ENCODE measurements around the gene CHAF1A.
A peak's percentile ranks its signal among the peaks of the same experiment; 100 is the strongest.

CHAF1A gene

DNA sequence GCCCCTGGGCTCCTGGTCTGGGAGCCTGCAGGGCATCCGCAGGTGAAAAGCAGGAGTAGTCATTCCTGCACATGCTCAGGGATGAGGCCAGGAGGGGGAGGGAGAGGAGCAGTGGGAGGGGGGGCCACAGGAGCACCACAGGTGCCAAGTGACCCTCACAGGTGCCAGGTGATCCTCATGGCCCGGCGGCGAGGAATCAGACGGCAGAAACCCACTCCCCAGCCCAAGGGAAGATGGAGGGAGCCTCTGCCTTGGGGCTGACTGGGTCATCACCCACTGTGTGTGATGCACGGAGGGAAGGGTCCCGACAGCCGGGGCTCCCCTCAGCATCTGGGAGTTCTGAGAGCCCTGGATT is 29.4 kb upstream of the CHAF1A start:
- Mint-ChIP-seq H3K36me3 (ENCODE audit: low read depth) (no peaks in the 10 kb centered on the region), H3K27me3 (ENCODE audit: low read depth, poor library complexity) (no peaks in the 10 kb centered on the region), H3K9me3 (no peaks in the 10 kb centered on the region), H3K27ac (peak overlapping the region; percentile 95), H3K4me1 (peaks cover 71% of the 10 kb centered on the region), H3K4me3 (no peak overlapping the region)
- DNase-seq: no peak
- TF ChIP-seq, protein P1, sequence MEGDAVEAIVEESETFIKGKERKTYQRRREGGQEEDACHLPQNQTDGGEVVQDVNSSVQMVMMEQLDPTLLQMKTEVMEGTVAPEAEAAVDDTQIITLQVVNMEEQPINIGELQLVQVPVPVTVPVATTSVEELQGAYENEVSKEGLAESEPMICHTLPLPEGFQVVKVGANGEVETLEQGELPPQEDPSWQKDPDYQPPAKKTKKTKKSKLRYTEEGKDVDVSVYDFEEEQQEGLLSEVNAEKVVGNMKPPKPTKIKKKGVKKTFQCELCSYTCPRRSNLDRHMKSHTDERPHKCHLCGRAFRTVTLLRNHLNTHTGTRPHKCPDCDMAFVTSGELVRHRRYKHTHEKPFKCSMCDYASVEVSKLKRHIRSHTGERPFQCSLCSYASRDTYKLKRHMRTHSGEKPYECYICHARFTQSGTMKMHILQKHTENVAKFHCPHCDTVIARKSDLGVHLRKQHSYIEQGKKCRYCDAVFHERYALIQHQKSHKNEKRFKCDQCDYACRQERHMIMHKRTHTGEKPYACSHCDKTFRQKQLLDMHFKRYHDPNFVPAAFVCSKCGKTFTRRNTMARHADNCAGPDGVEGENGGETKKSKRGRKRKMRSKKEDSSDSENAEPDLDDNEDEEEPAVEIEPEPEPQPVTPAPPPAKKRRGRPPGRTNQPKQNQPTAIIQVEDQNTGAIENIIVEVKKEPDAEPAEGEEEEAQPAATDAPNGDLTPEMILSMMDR (IDR thresholded peaks at IDR 0.05): no peak

DNA sequence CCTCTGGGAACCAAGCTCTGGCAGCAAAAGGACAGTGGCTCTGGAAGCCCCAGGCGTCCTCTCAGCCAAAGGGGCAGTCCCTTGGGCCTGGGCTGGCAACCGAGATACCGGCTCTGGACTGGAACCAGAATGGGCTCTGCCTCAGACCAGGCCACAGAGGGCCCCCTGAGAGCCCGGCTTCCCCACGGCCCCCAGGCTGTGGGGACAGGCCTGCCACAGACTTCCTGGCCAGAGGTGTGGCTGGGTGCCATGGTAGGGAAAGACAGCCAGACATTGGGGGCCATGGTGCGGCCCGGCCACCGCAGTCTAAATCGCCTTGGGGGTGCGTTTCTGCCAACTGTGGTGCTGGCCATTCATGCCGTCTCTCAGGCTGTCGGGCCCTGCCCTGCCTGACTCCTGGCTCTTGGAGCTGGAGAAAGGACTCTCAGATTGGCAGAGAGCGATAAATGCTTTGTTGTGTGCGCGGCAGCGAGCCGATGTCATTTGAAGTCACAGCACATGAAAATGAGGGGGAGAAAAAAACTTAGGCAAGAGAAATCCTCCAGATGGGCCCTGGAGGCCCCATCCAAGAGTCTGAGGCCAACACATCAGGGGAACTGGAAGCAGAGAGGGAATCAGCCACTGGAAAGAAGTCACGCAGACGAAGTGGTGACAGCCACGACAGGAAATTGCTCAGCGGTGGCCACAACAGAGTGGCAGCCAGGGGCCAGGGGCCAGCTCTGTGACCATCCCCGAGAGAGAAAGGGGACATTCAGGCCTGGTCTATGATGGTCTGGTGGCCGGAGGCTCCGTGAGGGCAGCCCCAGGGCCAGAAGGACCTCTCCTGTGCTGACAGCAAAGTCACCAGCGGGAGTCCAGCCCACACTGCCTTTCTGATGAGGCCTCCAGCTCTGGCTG is 28.6 kb upstream of the CHAF1A start:
- DNase-seq: no peak
- no peaks in the 10 kb centered on the region for H3K9me3 Mint-ChIP-seq
- no peaks in the 10 kb centered on the region for H3K36me3 Mint-ChIP-seq (ENCODE audit: low read depth)
- no peaks in the 10 kb centered on the region for H3K27me3 Mint-ChIP-seq (ENCODE audit: low read depth, poor library complexity)
- TF ChIP-seq, protein P1 (IDR thresholded peaks at IDR 0.05): no peak
- H3K27ac Mint-ChIP-seq: peak overlapping the region; percentile 76
- peaks cover 67% of the 10 kb centered on the region for H3K4me1 Mint-ChIP-seq
- peak overlapping the region; percentile 54 for H3K4me3 Mint-ChIP-seq

DNA sequence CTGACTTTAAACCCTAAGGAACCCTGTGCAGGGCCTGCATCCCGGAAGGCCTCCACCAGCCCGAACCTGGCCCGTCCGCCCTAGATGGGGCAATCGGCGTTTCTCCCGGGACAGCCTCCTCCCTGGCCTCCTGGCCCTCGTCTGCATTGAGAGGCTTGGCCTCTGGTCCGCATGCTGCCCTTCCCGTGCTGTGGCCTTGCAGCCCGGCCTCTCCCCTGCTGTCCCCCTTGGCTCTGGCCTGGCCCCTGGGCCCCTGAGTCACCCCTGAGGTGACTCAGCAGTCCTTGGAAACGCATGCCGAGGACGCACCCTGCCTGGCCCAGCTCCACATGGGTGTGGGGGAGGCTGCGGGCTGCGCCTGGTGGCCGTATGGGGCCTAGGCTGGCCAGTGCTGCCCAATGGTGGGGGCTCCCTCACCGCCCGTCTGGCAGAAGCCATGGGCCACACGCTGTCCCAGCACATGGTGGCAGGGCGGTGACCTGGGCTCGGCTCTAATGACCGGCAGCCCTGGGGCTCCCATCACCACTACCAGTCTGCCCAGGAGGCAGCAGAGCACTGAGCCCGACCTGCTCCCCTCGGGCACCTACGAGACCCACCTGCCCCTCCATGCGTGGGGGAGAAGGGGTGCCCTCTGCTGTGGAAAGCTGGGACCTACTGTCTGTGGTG is 27.8 kb upstream of the CHAF1A start:
- DNase-seq: no peak
- Mint-ChIP-seq H3K27me3 (ENCODE audit: low read depth, poor library complexity) (peaks cover 2% of the 10 kb centered on the region), H3K9me3 (no peaks in the 10 kb centered on the region), H3K27ac (peak overlapping the region; percentile 42), H3K4me1 (peaks cover 67% of the 10 kb centered on the region), H3K4me3 (no peak overlapping the region), H3K36me3 (ENCODE audit: low read depth) (no peaks in the 10 kb centered on the region)
- TF ChIP-seq, protein P1 (IDR thresholded peaks at IDR 0.05): no peak

DNA sequence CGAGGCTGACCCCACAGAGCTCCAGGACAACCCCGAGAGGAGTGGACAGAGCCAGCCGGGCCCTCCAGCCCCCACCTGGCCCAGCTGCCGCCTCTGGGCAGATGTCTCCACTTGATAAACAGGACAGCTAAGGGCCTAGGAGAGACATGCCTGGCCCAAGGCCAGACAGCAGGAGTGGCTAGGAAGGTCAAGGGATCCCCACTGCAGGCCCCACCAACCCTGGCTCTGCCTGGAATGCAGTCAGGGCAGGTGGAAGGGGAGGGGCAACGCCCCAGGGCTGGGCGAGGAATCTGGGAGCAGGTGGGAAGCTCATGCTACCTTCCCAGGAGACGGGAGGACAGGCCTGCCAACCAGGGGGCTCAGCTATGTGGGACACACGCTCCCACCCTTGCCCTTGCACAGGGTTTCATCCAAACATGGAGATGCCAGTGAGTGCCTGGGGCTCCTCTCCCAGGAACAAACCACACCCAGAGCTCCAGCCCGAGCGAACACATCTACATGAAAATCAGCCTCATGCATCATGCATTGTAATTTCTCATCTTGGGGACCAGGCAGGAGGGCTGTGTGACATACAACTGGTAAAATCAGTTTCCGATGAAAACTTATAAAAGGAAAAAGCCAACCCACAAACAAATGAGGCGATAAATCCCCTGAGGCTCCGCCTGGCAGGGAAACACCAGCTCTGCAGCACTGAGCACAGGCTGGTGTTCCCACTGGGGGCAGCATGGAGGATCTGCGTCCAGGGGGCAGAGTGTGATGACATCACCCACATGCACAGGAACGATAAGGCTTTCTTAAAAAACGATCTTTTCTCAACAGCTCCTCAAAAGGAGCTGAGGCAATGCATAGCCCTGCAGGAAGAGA is 27.0 kb upstream of the CHAF1A start:
- Mint-ChIP-seq H3K4me3 (no peak overlapping the region), H3K4me1 (peaks cover 71% of the 10 kb centered on the region), H3K27me3 (ENCODE audit: low read depth, poor library complexity) (peaks cover 3% of the 10 kb centered on the region), H3K36me3 (ENCODE audit: low read depth) (no peaks in the 10 kb centered on the region), H3K27ac (peak overlapping the region; percentile 75), H3K9me3 (no peaks in the 10 kb centered on the region)
- TF ChIP-seq, protein P1 (IDR thresholded peaks at IDR 0.05): no peak
- DNase-seq: no peak

DNA sequence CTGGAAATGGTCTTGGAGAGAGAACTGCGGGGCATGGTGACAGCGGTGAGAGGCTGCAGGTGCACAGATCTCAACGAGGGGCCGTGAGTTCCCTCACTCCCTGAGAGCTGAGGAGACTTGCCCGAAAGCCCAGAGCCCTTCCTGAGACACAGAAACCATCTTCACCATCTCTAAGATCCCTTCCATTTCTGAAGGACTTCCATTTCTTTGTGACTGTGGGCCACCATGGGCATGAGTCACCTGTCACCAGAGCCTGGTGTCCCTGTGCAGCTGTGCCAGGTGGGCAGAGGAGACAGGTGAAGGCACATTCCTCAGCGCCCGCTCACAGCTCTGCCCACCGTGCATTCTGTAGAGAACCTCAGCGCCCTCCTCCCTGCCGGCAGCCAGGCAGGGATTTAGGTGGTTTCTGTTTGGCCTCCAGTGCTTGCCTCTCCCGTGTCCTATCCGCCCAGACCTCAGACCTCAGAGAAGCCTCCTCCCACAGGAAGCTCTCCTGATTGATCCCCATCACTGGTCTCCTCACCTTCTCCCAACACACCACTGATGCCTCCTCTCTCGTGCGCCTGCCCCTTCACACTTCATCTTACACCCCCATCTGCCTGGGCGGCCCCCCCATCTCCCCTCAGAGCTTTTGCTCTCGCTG is 26.3 kb upstream of the CHAF1A start:
- H3K27ac Mint-ChIP-seq: peak overlapping the region; percentile 75
- no peak overlapping the region for H3K4me3 Mint-ChIP-seq
- DNase-seq: no peak
- TF ChIP-seq, protein P1 (IDR thresholded peaks at IDR 0.05): no peak
- H3K36me3 Mint-ChIP-seq (ENCODE audit: low read depth): no peaks in the 10 kb centered on the region
- peaks cover 71% of the 10 kb centered on the region for H3K4me1 Mint-ChIP-seq
- H3K9me3 Mint-ChIP-seq: no peaks in the 10 kb centered on the region
- H3K27me3 Mint-ChIP-seq (ENCODE audit: low read depth, poor library complexity): peaks cover 3% of the 10 kb centered on the region
